ENCODE data around the gene SDSL.

The SDSL gene

GRCh38 chr12:113472191-113473121 lies 50.3 kb downstream of the SDSL start:
- POLR2A ChIA-PET = no interaction called here
- Histone ChIP-seq H3K9me3 (ENCODE audit: control insufficient read depth, insufficient read depth, low read depth, low read length) (no peaks in the 10 kb centered on the region), H3K27ac (ENCODE audit: extremely low read depth, low read depth, low read length) (no peak overlapping the region), H3K36me3 (ENCODE audit: control insufficient read depth in 2 of 2, insufficient read depth in 1 of 2, low read length in 2 of 2) (no peaks in the 10 kb centered on the region), H3K4me3 (ENCODE audit: low read depth, low read length) (no peak overlapping the region), H3K4me1 (ENCODE audit: control insufficient read depth, insufficient read depth, low read length) (no peaks in the 10 kb centered on the region)
- TF ChIP-seq ZNF335 (tag by site-specific recombination; conservative IDR thresholded peaks at IDR 0.05) (no peak), IKZF3 (tag by site-specific recombination; IDR thresholded peaks at IDR 0.05) (no peak), HOXC10 (CRISPR knock-in tag; IDR thresholded peaks at IDR 0.05) (no peak), ZNF18 (tag by site-specific recombination; IDR thresholded peaks at IDR 0.05) (no peak), ZNF792 (tag by site-specific recombination; IDR thresholded peaks at IDR 0.05) (no peak), ZNF830 (tag by site-specific recombination; IDR thresholded peaks at IDR 0.05; ENCODE audit: low read depth) (no peak), ZSCAN5A (tag by site-specific recombination; IDR thresholded peaks at IDR 0.05) (no peak)
- CTCF ChIA-PET = interaction anchor here (0.6 to 2.2 kb wide), 2 partner anchors 10 to 295 kb away, joined by 3 to 7 read pairs; no protein-coding TSS in a partner anchor

GRCh38 chr12:113473400-113473799 lies 51.2 kb downstream of the SDSL start:
- CTCF ChIA-PET = interaction anchor here (0.6 to 2.2 kb wide), 2 partner anchors 11 to 294 kb away, joined by 3 to 7 read pairs; no protein-coding TSS in a partner anchor
- no peaks in the 10 kb centered on the region for H3K4me1 ChIP-seq (ENCODE audit: control insufficient read depth, insufficient read depth, low read length)
- no peak for TF ChIP-seq ZNF223 (tag by site-specific recombination; IDR thresholded peaks at IDR 0.05)

GRCh38 chr12:113473942-113474341 lies 51.8 kb downstream of the SDSL start:
- TF ChIP-seq ZNF76 (tag by site-specific recombination; IDR thresholded peaks at IDR 0.05; ENCODE audit: borderline replicate concordance, low read depth) (no peak), ZNF16 (tag by site-specific recombination; IDR thresholded peaks at IDR 0.05; ENCODE audit: low read depth) (no peak), ZNF585B (tag by site-specific recombination; IDR thresholded peaks at IDR 0.05) (no peak), KLF8 (tag by site-specific recombination; IDR thresholded peaks at IDR 0.05) (no peak), ZNF571 (tag by site-specific recombination; IDR thresholded peaks at IDR 0.05) (no peak), ZNF175 (tag by site-specific recombination; IDR thresholded peaks at IDR 0.05) (no peak), ZNF530 (tag by site-specific recombination; IDR thresholded peaks at IDR 0.05; ENCODE audit: low read depth) (no peak), SP7 (tag by site-specific recombination; IDR thresholded peaks at IDR 0.05) (no peak), REPIN1 (tag by site-specific recombination; IDR thresholded peaks at IDR 0.05; ENCODE audit: low read depth) (no peak)
- no peaks in the 10 kb centered on the region for H3K4me1 ChIP-seq (ENCODE audit: control insufficient read depth, insufficient read depth, low read length)
- ChIA-PET POLR2A (no interaction called here), CTCF (interaction anchor here (2.2 kb wide), 1 partner anchor 11 kb away, joined by 7 read pairs; no protein-coding TSS in a partner anchor)
- no peaks in the 10 kb centered on the region for H3K36me3 ChIP-seq (ENCODE audit: control insufficient read depth in 2 of 2, insufficient read depth in 1 of 2, low read length in 2 of 2)
- no peaks in the 10 kb centered on the region for H3K9me3 ChIP-seq (ENCODE audit: control insufficient read depth, insufficient read depth, low read depth, low read length)
- no peak overlapping the region for H3K4me3 ChIP-seq (ENCODE audit: low read depth, low read length)
- H3K27ac ChIP-seq (ENCODE audit: extremely low read depth, low read depth, low read length) = no peak overlapping the region

More at GRCh38 chr12:113473400-113473799, 51.2 kb downstream of the SDSL start:
- no peaks in the 10 kb centered on the region for H3K9me3 ChIP-seq (ENCODE audit: control insufficient read depth, insufficient read depth, low read depth, low read length)
- no peak overlapping the region for H3K27ac ChIP-seq (ENCODE audit: extremely low read depth, low read depth, low read length)
- no peaks in the 10 kb centered on the region for H3K36me3 ChIP-seq (ENCODE audit: control insufficient read depth in 2 of 2, insufficient read depth in 1 of 2, low read length in 2 of 2)
- H3K4me3 ChIP-seq (ENCODE audit: low read depth, low read length) = no peak overlapping the region
- POLR2A ChIA-PET = no interaction called here

All from HEK293 (cell line).